HFF-Myc (cell line): Measurements from ENCODE around the gene MEIS3.

Experiments used
- DNase-seq: peaks from one replicate; pipeline ENCODE4 v3.0.0-alpha.2; 2011; ENCODE audit warnings: low read depth; ENCODE audit errors: extremely low read depth
- H3K4me3 ChIP-seq: replicated peaks from 2 replicates; pipeline ENCODE4 v1.5.1; 2011; ENCODE audit warnings: low read depth, mild to moderate bottlenecking, control low read depth, low read length
- TF ChIP-seq, protein P1 (sequence below): IDR thresholded peaks from 2 replicates; pipeline ENCODE4 v1.5.1; 2012; ENCODE audit warnings: mild to moderate bottlenecking, low read depth, low read length, control low read depth; ENCODE audit errors: missing control alignments

The MEIS3 gene

DNA sequence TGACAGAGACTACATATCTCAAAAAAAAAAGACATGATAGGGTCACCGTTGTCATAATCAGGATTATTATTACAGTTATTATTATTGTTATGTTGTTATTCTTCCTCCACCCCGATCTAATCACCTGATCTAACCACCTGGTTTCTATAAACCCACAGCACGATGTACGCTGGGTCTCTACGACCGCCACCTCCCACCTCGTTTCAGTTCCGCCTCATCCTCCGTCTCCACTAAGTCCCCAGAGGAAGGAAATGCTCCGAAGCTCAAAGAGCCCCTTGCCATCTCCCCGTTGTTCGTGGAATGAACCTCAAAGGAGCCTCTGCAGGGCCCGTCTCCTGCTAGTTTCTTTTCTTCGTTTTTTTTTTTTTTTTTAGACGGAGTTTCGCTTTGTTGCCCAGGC lies 15.9 kb upstream of the MEIS3 start:
- DNase-seq, result no peak
- H3K4me3 ChIP-seq, result no peak overlapping the region
- TF ChIP-seq, protein P1, sequence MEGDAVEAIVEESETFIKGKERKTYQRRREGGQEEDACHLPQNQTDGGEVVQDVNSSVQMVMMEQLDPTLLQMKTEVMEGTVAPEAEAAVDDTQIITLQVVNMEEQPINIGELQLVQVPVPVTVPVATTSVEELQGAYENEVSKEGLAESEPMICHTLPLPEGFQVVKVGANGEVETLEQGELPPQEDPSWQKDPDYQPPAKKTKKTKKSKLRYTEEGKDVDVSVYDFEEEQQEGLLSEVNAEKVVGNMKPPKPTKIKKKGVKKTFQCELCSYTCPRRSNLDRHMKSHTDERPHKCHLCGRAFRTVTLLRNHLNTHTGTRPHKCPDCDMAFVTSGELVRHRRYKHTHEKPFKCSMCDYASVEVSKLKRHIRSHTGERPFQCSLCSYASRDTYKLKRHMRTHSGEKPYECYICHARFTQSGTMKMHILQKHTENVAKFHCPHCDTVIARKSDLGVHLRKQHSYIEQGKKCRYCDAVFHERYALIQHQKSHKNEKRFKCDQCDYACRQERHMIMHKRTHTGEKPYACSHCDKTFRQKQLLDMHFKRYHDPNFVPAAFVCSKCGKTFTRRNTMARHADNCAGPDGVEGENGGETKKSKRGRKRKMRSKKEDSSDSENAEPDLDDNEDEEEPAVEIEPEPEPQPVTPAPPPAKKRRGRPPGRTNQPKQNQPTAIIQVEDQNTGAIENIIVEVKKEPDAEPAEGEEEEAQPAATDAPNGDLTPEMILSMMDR, result no peak

DNA sequence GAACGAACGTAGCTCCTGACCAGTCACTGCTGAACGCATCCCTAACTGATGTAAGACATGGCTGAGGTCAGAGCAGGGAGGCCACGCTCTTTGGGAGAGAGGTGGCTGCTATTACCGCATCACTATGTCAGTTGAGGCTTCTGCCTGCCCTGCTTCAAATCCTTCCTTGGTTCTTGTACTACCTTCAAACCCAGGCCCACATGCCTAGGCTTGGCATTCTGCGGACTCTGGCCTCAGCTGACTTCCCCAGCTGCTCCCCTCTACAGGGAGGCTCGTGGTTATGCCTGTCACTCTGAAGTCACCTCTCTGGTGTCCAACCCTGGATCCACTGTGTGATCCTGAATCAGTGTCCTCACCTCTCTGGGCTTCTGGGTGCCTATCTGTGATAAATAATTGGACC lies 14.8 kb upstream of the MEIS3 start:
- H3K4me3 ChIP-seq, result no peak overlapping the region
- TF ChIP-seq, protein P1, result no peak
- no peak for DNase-seq

DNA sequence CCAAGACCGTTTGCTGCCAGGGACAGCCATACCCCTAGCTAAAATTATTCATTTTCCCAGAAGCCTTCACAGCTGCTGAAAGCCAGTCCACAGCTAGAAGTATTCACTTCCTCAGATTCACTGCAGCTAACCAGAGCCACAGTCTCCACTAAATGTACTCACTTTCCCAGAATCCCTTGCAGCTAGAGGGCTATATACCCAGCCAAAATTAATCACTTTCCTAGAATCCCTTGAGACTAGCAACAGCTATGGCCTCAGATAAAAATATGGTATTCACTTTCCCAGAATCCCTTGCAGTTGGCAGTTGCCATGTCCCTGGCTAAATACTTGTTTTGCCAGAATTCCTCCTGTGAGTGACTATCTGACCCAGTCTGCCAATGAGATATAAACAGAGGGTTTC lies 13.8 kb upstream of the MEIS3 start:
- no peak overlapping the region for H3K4me3 ChIP-seq
- TF ChIP-seq, protein P1, result no peak

DNA sequence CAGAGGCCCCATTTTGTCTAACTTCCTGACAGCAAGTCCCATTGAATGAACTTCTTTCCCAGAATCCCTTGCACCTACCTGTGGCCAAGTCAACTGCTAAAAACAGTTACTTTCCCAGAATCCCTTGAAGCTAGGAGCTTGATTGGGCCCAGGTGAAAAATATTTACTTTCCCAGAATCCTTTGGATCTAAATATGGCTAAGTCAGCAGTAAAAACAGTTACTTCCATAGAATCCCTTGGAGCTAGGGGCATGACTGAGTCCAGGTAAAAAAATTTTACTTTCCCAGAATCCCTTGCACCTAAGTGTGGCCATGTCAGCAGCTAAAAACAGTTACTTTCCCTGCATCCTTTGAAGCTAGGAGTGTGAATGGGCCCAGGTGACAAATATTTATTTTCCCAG lies 13.2 kb upstream of the MEIS3 start:
- no peak overlapping the region for H3K4me3 ChIP-seq
- no peak for DNase-seq
- TF ChIP-seq, protein P1, result no peak

More for the DNA sequence above, 13.8 kb upstream of the MEIS3 start:
- DNase-seq, result no peak

DNA sequence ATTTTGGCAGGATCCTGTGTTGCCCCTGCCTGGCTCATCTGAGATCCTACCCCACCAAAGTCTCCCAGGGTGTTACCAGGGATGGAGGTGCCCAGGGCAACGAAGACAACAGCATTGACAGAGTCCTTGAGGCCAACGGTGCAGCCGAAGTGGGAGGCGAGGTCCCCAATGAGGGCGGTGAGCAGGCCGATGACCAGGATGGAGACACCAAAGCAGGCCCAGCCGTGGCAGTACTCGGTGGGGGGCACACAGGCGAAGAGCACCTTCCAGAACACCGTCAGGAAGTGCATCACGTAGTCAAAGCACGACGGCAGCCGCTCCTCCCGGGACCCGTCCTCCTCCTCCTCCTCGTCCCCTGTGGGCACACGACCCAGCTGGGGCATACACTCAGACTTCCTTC lies 12.8 kb upstream of the MEIS3 start:
- no peak overlapping the region for H3K4me3 ChIP-seq
- TF ChIP-seq, protein P1, result no peak
- DNase-seq, result no peak

DNA sequence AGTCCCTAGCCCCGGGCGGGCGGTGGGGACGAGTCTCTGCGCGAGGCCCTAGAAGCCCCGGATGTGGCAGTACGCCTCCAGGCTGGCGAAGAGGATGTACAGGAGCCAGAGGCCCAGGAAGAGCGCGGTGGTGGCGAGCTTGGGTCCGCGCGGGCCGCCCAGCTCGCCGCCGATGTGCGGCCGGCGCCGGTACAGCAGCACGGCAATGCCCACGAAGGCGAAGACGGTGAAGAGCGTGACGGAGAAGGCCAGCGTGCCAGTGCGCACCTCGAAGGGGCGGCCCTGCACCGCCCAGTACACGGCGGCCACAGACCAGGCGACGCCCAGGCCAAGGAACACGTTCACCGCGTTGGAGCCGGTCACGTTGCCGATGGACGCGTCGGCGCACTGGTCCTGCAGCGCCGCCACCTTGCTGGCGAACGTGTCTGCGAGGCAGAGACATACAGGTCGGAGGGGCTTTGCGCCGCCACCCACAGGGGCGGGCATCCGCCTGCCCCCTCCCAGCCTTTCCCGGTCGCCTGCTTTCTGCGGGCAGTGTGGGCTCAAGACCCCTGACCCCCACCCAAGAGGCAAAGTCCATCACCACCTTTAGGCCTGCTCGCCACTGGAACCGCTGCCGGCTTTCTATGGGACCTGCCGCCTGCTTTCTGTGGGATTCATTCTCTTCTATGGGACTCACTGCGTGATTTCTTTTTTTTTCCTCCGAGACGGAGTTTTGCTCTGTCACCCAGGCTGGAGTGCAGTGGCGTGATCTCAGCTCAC lies 10.9 kb upstream of the MEIS3 start:
- DNase-seq, result no peak
- TF ChIP-seq, protein P1, result peak; percentile 9
- H3K4me3 ChIP-seq, result no peak overlapping the region

DNA sequence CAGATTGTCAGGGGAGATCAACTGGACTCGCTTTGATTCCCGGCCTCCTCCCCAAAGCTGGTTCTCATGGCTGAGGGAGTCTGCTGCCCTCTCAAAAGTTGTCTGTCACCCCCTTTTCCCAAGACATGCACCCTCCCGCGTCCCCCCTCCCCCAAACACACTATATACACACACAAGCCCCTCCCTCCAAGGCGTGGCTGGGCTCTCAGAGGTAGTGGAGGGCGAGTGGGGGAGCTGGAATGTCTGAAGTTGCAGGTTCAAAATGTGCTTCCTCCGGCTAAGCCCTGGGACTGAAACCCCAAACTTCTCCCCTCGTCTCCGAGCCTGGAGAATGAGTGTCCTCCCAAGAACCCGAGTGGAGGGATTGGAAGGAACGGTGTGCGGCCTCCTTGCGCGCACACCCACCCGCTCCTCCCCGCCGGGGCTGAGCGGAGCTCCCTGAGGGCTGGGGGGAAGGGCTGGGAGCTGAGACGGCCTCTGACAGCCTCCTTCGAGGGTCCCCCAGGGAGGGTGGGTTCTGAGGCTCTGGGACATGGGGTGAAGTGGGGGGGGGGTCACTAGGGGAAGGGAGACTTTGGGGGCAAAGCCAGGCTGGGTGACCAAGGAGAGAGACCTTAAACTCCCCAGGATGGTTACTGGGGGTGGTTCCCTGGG lies 9.9 kb upstream of the MEIS3 start:
- TF ChIP-seq, protein P1, result no peak
- H3K4me3 ChIP-seq, result no peak overlapping the region
- no peak for DNase-seq
